Keratinocyte (primary cell): ENCODE results near the gene VOPP1. TPM values are rescaled to one million over a fixed set of nuclear protein-coding genes. Genes with fewer than 3 reads are reported as not detected.

Source experiments
- DNase-seq: peaks from one replicate; pipeline ENCODE4 v3.0.0-alpha.2; 2011; ENCODE audit warnings: low read depth, missing footprints, low spot score
- FAIRE-seq: peaks from 2 replicates; lab custom pipeline; 2011; peaks lifted over from hg19 to GRCh38; lab: Jason Lieb, UNC
- H2AFZ ChIP-seq: 2 replicates; pipeline ENCODE4 v1.6.0; 2012; ENCODE audit warnings: low read length, control low read depth, inconsistent platforms; ENCODE audit not compliant: control insufficient read depth
- H3K27ac ChIP-seq: 2 replicates; pipeline ENCODE4 v1.5.1; 2011; ENCODE audit warnings: low read length; ENCODE audit not compliant: control insufficient read depth, insufficient read depth
- H3K27me3 ChIP-seq: 3 replicates; pipeline ENCODE4 v1.6.0; 2011; ENCODE audit warnings: low read length; ENCODE audit not compliant: control insufficient read depth, insufficient read depth; ENCODE audit errors: extremely low read depth
- H3K36me3 ChIP-seq, 2 experiments: 2 replicates in 1 of 2; 3 replicates in 1 of 2; pipeline ENCODE4 v1.5.1; 2011; ENCODE audit warnings: low read length in 2 of 2, mild to moderate bottlenecking in 1 of 2; ENCODE audit not compliant: control insufficient read depth in 2 of 2, insufficient read depth in 2 of 2; ENCODE audit errors: extremely low read depth in 1 of 2
- H3K4me1 ChIP-seq: 3 replicates; pipeline ENCODE4 v1.5.1; 2011; ENCODE audit warnings: low read length; ENCODE audit not compliant: control insufficient read depth, insufficient read depth; ENCODE audit errors: extremely low read depth
- H3K4me2 ChIP-seq: 3 replicates; pipeline ENCODE4 v1.6.0; 2011; ENCODE audit warnings: low read depth, low read length; ENCODE audit not compliant: control insufficient read depth, insufficient read depth; ENCODE audit errors: extremely low read depth
- H3K4me3 ChIP-seq, 3 experiments: fragments of 200-600 bp in 1 of 3; sonication (generic) in 1 of 3; 2 replicates in 2 of 3; 3 replicates in 1 of 3; pipeline ENCODE4 v1.5.1; 2011 to 2016; ENCODE audit warnings: low read length in 3 of 3, mild to moderate bottlenecking in 3 of 3, control low read depth in 2 of 3, inconsistent platforms in 1 of 3, low read depth in 1 of 3, mixed read lengths in 1 of 3, mixed run types in 1 of 3, moderate library complexity in 1 of 3; ENCODE audit not compliant: control insufficient read depth in 2 of 3, insufficient read depth in 2 of 3; ENCODE audit errors: extremely low read depth in 1 of 3
- H3K79me2 ChIP-seq: 2 replicates; pipeline ENCODE4 v1.6.0; 2012; ENCODE audit warnings: low read length; ENCODE audit not compliant: control insufficient read depth, insufficient read depth
- H3K9ac ChIP-seq: 3 replicates; pipeline ENCODE4 v1.6.0; 2011; ENCODE audit warnings: low read length; ENCODE audit not compliant: control insufficient read depth, insufficient read depth; ENCODE audit errors: extremely low read depth
- H3K9me1 ChIP-seq: 3 replicates; pipeline ENCODE4 v1.6.0; 2011; ENCODE audit warnings: low read length; ENCODE audit not compliant: control insufficient read depth, insufficient read depth; ENCODE audit errors: extremely low read depth
- H3K9me3 ChIP-seq: 2 replicates; pipeline ENCODE4 v1.5.1; 2012; ENCODE audit warnings: low read depth, low read length; ENCODE audit not compliant: control insufficient read depth
- H4K20me1 ChIP-seq: 3 replicates; pipeline ENCODE4 v1.6.0; 2011; ENCODE audit warnings: low read length; ENCODE audit not compliant: control insufficient read depth, insufficient read depth; ENCODE audit errors: extremely low read depth
- CTCF ChIP-seq, 3 experiments: IDR thresholded peaks in 1 of 3; conservative IDR thresholded peaks in 1 of 3; optimal IDR thresholded peaks in 1 of 3; 2 replicates in 2 of 3; 3 replicates in 1 of 3; pipeline versions ENCODE3 to v1.5.1; 2011; ENCODE audit warnings: low read length in 3 of 3, mild to moderate bottlenecking in 3 of 3, moderate library complexity in 2 of 3, control low read depth in 1 of 3, inconsistent platforms in 1 of 3; ENCODE audit not compliant: insufficient read depth in 2 of 3; ENCODE audit errors: extremely low read depth in 1 of 3
- EZH2 ChIP-seq: IDR thresholded peaks from one replicate; pipeline ENCODE4 v1.6.1; 2012; ENCODE audit warnings: inconsistent platforms, mild to moderate bottlenecking, low read length, moderate library complexity
- dilution Hi-C: fragments of 300-500 bp; cut with MboI; formaldehyde crosslinking; loops from one replicate; pipeline ENCODE4 v1.7.0; 2020; ENCODE audit warnings: low sequenced_read_pairs; ENCODE audit not compliant: extremely low pct_ligation_motif_present
- polyA plus RNA-seq, 5 experiments: library from polyadenylated mRNA; depleted of rRNA in 3 of 5; stranded (reverse) in 3 of 5; stranded (forward) in 1 of 5; unstranded in 1 of 5; fragments of >200 nt; gene quantifications; 1 replicate in 1 of 5; 2 replicates in 3 of 5; 3 replicates in 1 of 5; pipeline versions ENCODE4 v1.2.1 to v1.2.3, GENCODE V29; 2011 to 2012; ENCODE audit warnings: missing spikeins in 2 of 5, low read depth in 1 of 5, low replicate concordance in 1 of 5

The VOPP1 gene
- polyA plus RNA-seq, 1 donor (not counting 4 experiments of a cell fraction or from before 2014, with no cell fraction given) = 49.2 TPM

DNA sequence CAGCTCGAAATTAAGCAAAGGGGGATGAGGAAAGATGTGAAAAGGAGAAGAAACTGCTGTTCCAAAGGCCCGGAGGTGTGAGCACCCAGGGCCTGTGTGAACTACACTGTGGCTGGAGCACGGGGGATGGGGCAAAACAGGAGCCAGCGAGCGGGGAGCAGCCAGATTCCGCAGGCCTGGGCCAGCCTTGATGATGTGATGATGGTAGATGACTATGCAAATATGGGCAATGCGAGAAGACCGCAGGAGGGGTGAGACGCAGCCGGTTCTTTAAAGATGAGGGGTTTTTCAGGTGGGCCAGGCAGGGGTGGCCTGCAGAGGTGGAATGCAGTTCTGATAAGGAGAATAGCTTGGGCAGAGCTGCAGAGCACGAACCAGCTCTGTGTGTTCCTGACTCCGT, 145.6 kb downstream of the VOPP1 start:
- no peaks in the 10 kb centered on the region for H3K9me3 ChIP-seq
- no peak overlapping the region for H3K4me2 ChIP-seq
- no peaks in the 10 kb centered on the region for H3K4me1 ChIP-seq
- DNase-seq (no peak), FAIRE-seq (no peak)
- dilution Hi-C loops = no loop called here
- no peaks in the 10 kb centered on the region for H4K20me1 ChIP-seq
- H3K9ac ChIP-seq = no peak overlapping the region
- no peak overlapping the region for H3K27ac ChIP-seq
- TF ChIP-seq CTCF (optimal IDR thresholded peaks at IDR 0.05 in 1 of 3, IDR thresholded peaks at IDR 0.05 in 1 of 3, conservative IDR thresholded peaks at IDR 0.05 in 1 of 3; ENCODE audit: extremely low read depth in 1 of 3, insufficient read depth in 2 of 3, low read length in 3 of 3) (no peak), EZH2 (no peak)
- no peaks in the 10 kb centered on the region for H3K9me1 ChIP-seq
- H3K79me2 ChIP-seq = no peaks in the 10 kb centered on the region
- no peak overlapping the region for H3K4me3 ChIP-seq
- no peak overlapping the region for H2AFZ ChIP-seq
- H3K27me3 ChIP-seq = no peaks in the 10 kb centered on the region
- peaks cover 5 to 8% of the 10 kb centered on the region in 2 experiments for H3K36me3 ChIP-seq

DNA sequence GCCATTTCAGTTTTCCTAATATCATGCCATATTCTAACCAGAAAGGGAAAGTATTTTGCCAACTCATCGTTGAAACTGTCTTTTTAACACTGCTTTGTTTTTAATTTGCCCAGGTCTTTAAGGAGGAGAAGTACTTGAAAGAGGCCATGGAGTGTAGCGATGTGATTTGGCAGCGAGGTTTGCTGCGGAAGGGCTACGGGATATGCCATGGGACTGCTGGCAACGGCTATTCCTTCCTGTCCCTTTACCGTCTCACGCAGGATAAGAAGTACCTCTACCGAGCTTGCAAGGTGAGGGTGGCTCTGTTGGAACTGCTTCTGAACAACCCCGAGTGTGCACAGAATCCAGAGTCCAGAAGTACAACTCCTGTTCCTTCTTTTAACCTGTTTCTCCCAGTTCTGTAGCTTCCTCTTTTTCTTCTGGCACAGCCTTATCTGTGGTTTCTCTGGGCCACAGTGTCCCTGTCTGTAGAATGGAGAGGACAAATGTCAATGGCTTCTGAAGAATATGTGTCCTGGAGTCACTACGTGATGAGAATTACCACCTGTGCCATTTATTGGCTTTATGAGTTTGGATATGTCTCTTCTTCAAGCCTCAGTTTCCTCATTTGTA, 147.1 kb downstream of the VOPP1 start:
- Histone ChIP-seq H3K4me2 (no peak overlapping the region), H3K9me1 (no peaks in the 10 kb centered on the region), H3K9ac (no peak overlapping the region), H3K4me3 (no peak overlapping the region), H3K36me3 (peaks cover 5 to 8% of the 10 kb centered on the region in 2 experiments), H2AFZ (no peak overlapping the region), H3K79me2 (no peaks in the 10 kb centered on the region), H4K20me1 (no peaks in the 10 kb centered on the region), H3K27me3 (no peaks in the 10 kb centered on the region), H3K27ac (no peak overlapping the region), H3K9me3 (no peaks in the 10 kb centered on the region), H3K4me1 (no peaks in the 10 kb centered on the region)
- FAIRE-seq (no peak), DNase-seq (no peak)
- TF ChIP-seq CTCF (optimal IDR thresholded peaks at IDR 0.05 in 1 of 3, IDR thresholded peaks at IDR 0.05 in 1 of 3, conservative IDR thresholded peaks at IDR 0.05 in 1 of 3; ENCODE audit: extremely low read depth in 1 of 3, insufficient read depth in 2 of 3, low read length in 3 of 3) (no peak), EZH2 (no peak)
- dilution Hi-C loops = no loop called here
